Activated CD8-positive, alpha-beta memory T cell treated with anti-CD3 and anti-CD28 coated beads, Interleukin-2, amount 50 U/mL, for 4 hours (primary cell): ENCODE data around the gene HOXC10.
A peak's percentile ranks its signal among the peaks of the same experiment; 100 is the strongest.

Experiments
- DNase-seq: peaks from one replicate; pipeline ENCODE4 v3.0.0-alpha.2; 2020

The HOXC10 gene

GRCh38 chr12:53984901-53985691 is at the start of gene HOXC10:
HOXC10 (plus strand) TSS chr12:53985146; CDS start chr12:53985260, 114 bp downstream.
- DNase-seq, result peak; percentile 82

- no peak for DNase-seq
Observed at GRCh38 chr12:53935383-53936341, 49.3 kb upstream of the HOXC10 start.

- DNase-seq, result no peak
Observed at GRCh38 chr12:53937099-53937498, 47.8 kb upstream of the HOXC10 start.

DNA sequence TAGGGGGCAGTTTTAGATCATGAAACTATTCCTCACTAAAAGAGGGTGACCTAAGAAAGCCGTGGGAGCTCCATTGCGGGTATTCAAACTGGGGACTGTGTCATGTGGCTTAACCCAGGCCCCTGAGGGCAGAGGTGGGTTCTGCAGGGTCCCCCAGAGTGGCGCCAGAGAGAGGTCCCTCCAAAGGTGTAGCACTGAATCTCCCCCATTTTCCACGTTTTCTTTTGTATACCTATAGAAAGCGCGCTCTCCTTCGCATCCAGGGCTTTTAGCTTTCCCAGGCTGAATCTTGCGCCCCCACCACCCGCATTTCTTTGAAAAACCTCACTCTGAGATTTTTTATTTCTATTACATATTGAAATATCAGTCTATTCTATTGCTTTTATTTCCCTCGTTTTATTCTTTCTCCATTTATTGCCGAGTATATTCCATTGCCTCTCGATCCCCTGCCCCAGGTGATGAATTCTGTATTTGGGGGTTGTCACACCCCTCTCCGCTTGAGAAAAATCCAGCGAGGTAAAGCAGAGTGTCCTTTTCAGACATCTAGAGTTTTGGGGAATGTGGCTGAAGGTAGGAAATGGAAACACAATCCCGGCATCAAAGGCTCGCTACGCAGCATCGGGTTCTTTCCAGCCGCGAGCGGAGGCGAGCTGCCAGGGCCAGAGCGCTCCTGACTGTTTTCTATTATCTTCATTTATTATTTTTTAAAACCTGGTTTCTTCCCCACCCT is 47.2 kb upstream of the HOXC10 start:
- no peak for DNase-seq

GRCh38 chr12:53938326-53939140 is 46.4 kb upstream of the HOXC10 start, which contains the start of gene HOXC13:
HOXC13 (plus strand) TSS chr12:53938831; CDS start chr12:53938907, 76 bp downstream.
- no peak for DNase-seq

- DNase-seq, result no peak
Observed at GRCh38 chr12:53939141-53940108, 45.5 kb upstream of the HOXC10 start.

- no peak for DNase-seq
Observed at GRCh38 chr12:53940443-53941014, 44.4 kb upstream of the HOXC10 start.

GRCh38 chr12:53941187-53941586 is 43.8 kb upstream of the HOXC10 start:
- no peak for DNase-seq

DNA sequence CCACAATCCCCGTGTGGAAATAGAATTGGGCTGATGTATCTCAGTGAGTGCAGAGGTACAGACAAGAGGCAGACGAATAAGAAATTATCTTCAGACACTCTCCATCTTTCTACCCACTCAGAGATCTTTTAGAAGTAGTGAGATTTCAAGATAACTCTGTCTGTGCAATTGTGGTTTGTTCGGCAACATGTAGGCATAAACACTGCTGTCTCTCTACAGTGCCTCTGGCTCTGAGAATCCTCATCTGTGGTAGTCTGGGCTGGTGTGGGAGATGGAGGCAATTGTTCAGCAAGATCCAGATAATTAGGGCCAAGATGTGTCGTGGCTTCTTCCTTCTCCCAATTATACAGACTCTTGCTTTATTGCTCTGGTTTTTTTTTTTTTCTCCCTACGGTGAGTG is 43.2 kb upstream of the HOXC10 start:
- DNase-seq, result no peak

DNA sequence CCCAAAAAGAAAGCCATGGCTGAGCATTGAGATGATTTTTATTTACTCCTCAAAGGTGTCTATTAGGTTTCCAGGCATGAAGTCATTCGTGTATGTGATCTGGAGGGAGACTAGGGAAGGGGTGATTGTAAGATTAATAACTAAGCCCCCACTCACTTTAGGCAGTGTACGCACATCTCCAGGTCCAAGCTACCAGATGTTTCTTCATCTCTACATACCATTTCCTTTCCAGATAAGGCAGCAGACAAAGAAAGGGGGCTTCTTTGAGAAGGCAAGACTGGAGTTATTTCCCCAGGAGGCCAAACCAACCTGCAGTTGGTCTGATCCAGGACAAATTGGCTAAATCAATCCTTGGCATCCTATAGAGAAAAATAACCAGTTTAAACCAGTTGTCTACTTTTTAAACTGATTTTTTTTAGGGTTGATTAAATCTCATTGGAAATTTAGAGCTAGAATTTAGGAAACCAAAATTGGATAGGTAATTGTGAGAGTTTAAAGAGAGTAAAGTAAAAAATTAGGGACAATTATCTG is 42.4 kb upstream of the HOXC10 start:
- DNase-seq, result no peak

DNA sequence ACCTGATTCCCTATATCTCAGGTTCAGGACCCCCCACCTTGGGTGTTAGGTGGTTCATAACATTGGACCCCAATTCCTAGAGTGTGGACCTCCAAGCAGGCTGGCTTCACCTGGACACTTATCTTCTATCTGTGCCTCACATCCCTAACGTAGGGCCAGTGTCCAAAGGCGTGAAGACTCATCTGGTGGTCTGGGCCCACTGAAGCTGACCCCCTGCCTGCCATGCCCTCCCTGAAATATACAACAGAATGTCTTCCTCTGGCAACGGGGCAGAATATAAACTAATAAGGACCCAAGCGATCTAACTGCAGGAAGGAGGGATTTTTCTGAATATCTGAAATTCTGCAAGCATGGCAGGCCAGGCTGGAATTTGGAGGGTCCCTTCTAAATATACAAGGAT is 40.7 kb upstream of the HOXC10 start:
- DNase-seq, result no peak

GRCh38 chr12:53944907-53945847 is 39.8 kb upstream of the HOXC10 start:
- no peak for DNase-seq

- no peak for DNase-seq
Observed at GRCh38 chr12:53947743-53948142, 37.2 kb upstream of the HOXC10 start.

DNA sequence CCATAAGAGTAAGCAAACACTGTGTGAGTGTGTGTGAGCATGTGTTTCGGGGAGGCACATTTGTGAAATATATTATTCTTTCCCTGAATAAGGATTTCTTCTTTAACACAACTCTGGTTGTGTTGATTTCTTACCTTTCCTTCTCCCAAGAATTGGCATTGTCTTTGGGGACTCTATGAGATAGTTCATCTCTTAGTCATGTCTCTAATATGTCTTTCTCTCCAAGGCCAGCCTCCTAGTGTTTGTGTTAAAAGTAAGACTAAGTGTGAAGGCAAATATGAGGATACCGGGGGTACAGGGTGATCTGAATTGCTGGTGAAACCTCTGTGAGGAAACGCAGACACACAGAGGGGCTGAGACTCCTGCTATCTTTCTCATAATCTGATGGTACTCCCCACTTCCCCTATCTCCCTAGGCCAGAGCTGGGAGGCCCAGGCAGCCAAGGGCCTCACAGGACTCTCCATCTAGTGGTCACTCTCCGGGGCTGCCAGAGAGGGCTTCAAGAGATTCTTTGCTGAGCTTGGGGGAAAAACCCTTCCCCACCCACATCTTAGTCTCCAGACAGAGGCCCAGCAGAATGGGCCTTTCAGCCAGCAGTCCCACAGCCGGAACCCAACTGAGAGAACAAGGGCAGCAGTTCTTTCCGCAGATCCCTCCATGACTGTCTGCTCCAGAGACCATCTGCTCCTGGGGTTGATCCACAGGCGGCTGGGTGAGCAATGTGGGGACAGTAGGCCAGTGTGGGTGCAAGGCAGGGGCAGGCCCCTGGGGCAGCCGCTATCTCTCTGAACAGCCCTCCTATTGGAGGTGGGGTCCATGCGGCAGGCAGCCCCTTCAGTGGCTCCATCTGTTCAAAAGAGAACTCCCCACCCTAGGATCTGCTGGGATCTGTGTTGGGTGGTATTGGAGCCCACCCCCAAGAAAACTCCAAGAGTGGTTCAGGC is 36.0 kb upstream of the HOXC10 start:
- no peak for DNase-seq

GRCh38 chr12:53949631-53950436 is 35.1 kb upstream of the HOXC10 start:
- DNase-seq, result no peak

GRCh38 chr12:53950437-53950773 is 34.5 kb upstream of the HOXC10 start:
- no peak for DNase-seq
